ENCODE results near the gene TLR10.
"Not testable (repeated sequence)": the region's sequence is repeated elsewhere in the genome, so short reads cannot be mapped to it uniquely, and the experiment has no call there.

Gene TLR10
- total RNA-seq = 0 to 0.07 reads per million in 2 donors

GRCh38 chr4:38782452-38783108, at the start of gene TLR10:
TSS of gene TLR10 (minus strand) at chr4:38782990. CDS start at chr4:38775590, 7,400 bp downstream.
- DNase-seq = peak in 1 of 5 experiments; percentile 62

GRCh38 chr4:38832206-38832605, 49.4 kb upstream of the TLR10 start:
- DNase-seq = no peak

GRCh38 chr4:38831653-38832052, 48.9 kb upstream of the TLR10 start:
- DNase-seq = no peak

GRCh38 chr4:38829237-38829636, 46.4 kb upstream of the TLR10 start:
- no peak for DNase-seq

GRCh38 chr4:38823766-38824165, 41.0 kb upstream of the TLR10 start:
- no peak for DNase-seq

- DNase-seq = no peak
Measured at GRCh38 chr4:38822748-38823303, 40.0 kb upstream of the TLR10 start.

GRCh38 chr4:38821739-38822138, 38.9 kb upstream of the TLR10 start:
- DNase-seq = no peak

- DNase-seq = no peak
Measured at GRCh38 chr4:38820329-38821061, 37.7 kb upstream of the TLR10 start.

GRCh38 chr4:38819569-38819968, 36.8 kb upstream of the TLR10 start:
- DNase-seq = no peak

- no peak for DNase-seq
Measured at GRCh38 chr4:38818441-38818976, 35.7 kb upstream of the TLR10 start.

- DNase-seq = no peak
Measured at GRCh38 chr4:38815885-38816782, 33.3 kb upstream of the TLR10 start.

GRCh38 chr4:38814386-38814785, 31.6 kb upstream of the TLR10 start:
- no peak for DNase-seq

- no peak for DNase-seq
Measured at GRCh38 chr4:38811297-38811696, 28.5 kb upstream of the TLR10 start.

GRCh38 chr4:38807462-38807861, 24.7 kb upstream of the TLR10 start:
- not testable (repeated sequence) for DNase-seq

- DNase-seq = not testable (repeated sequence)
Measured at GRCh38 chr4:38806251-38806650, 23.5 kb upstream of the TLR10 start.

GRCh38 chr4:38805530-38806145, 22.8 kb upstream of the TLR10 start:
- peak in 1 of 5 experiments; percentile 59 for DNase-seq

GRCh38 chr4:38804654-38805295, 22.0 kb upstream of the TLR10 start, which contains the start of gene TLR1:
TSS of gene TLR1 (minus strand) at chr4:38804791. CDS start at chr4:38798831, 5,960 bp downstream.
- DNase-seq = peak in 2 of 5 experiments; percentile 28 to 87

- peak in 1 of 5 experiments; percentile 59 for DNase-seq
Measured at GRCh38 chr4:38803833-38804653, 21.3 kb upstream of the TLR10 start.

GRCh38 chr4:38802561-38803355, 20.0 kb upstream of the TLR10 start:
- peak in 1 of 5 experiments; percentile 66 for DNase-seq

All from T-helper 2 cell (primary cell).